GM12801 (cell line): Measurements from ENCODE around the gene CLMP.

ENCODE experiments used
- TF ChIP-seq, protein P1 (sequence below): IDR thresholded peaks from one replicate; pipeline ENCODE4 v1.5.1; 2011; ENCODE audit warnings: control low read depth; ENCODE audit not compliant: insufficient read length; ENCODE audit errors: extremely low read depth

Gene CLMP

DNA sequence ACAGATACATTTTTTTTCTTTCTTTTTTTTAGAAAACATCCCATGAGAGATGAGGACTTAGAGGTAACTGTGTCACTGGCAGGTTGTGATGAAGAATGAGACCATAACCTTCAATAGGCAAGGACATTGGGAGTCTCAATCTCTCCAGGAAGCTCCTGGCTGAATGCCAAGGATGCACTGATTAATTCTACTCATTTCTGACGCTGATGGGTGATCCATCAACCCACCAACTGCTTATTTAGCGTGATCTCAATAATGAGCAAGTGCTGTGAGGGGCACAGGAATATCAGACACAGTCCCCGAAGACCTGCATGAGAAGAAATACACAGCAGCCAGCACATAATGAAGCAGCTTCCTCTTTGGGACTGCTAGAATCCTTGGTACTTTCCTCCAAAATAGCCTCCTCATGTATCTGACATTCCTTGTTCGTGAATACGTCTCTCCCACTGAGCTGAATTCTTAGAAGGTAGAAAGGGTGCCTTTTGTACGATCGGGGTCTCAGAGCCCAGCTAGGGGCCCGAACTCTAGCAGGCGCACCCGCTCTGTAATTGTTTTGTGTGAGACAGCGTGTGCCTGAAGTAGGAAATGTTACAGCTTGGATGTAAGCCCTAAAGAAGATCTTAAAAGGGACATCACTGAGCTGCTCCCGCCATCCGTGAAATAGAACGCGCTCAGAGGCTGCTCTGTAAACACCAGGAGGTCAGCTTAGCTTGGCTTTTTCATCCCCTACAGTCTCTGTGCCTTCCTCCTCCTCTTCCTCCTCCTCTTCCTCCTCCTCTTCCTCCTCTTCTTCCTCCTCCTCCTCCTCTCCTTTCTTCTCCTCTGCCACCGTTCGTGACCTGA is 7.2 kb downstream of the CLMP start:
- TF ChIP-seq, protein P1, sequence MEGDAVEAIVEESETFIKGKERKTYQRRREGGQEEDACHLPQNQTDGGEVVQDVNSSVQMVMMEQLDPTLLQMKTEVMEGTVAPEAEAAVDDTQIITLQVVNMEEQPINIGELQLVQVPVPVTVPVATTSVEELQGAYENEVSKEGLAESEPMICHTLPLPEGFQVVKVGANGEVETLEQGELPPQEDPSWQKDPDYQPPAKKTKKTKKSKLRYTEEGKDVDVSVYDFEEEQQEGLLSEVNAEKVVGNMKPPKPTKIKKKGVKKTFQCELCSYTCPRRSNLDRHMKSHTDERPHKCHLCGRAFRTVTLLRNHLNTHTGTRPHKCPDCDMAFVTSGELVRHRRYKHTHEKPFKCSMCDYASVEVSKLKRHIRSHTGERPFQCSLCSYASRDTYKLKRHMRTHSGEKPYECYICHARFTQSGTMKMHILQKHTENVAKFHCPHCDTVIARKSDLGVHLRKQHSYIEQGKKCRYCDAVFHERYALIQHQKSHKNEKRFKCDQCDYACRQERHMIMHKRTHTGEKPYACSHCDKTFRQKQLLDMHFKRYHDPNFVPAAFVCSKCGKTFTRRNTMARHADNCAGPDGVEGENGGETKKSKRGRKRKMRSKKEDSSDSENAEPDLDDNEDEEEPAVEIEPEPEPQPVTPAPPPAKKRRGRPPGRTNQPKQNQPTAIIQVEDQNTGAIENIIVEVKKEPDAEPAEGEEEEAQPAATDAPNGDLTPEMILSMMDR, result no peak

DNA sequence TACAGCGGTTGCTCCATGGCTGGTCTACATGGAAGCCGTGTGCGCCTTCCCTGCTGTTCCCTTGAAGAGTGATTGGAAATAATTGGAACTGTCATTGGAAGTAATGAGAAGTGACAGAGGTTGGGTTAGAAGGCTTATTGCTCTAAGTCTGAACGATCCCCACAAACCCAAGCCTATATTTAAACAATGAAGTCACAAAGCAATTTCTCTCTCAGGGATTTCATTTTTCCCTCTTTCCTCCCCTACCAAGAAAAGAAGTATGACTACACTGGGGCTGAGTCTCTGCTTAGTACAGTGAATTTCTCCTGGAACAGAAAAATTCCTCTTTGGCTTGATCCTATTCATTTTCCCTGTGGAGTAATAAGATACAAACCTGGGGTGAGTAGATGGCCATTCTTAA is 7.8 kb downstream of the CLMP start:
- TF ChIP-seq, protein P1, result no peak

DNA sequence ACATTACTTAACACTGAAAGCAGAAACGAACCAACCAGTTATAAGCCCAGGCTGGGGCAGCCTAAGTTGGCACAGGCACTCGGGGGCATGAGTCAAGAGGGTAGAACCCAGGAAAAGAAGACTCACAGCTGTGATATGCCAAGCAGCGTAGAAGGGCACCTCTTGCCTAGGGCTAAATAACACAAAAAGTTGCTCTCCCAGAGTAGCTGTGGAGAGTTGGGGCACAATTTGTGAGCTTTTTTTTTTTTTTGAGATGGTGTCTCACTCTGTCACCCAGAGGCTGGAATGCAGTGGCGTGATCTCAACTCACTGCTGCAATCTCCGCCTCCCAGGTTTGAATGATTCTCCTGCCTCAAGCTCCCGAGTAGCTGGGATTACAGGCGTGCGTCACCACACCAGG is 8.8 kb downstream of the CLMP start:
- TF ChIP-seq, protein P1, result no peak

DNA sequence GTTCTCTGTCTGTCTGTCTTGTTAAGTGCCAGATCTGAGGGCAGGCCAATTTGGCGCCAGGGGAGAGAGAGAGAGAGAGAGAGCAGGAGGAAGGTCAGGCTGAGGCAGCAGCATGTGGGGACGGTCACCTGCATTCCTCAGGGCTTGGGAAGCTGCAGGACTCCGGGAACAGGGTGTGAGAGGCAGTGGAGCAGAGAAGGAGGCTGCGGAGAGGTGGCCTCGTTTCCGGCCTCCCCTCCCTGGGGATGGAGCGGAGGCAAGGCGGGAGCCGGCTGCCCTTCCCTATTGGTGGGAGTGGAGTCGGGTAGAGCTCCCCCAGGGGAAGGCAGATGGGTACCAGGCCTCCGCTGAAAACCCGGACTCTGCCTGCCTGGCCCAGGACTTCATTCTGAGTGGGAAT is 9.7 kb downstream of the CLMP start:
- TF ChIP-seq, protein P1, result no peak

DNA sequence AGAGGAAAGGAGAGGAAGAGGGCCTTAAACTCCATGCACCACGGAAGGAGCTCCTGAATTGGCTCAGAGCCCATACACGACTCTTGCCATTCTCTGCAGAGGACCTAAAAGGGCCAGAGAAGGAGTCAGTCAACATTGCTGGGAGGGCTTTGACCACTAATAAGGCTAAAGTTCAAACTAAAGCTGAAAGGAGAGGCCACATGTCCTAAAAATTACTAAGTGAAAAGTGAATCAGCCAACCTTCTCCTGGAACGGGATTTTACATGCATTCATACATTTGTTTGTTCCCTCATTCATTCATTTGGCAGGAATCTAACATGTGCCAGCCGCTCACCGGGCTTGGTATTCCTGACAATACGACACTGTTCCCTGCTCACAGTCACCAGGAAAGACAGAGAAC is 10.5 kb downstream of the CLMP start:
- TF ChIP-seq, protein P1, result no peak

DNA sequence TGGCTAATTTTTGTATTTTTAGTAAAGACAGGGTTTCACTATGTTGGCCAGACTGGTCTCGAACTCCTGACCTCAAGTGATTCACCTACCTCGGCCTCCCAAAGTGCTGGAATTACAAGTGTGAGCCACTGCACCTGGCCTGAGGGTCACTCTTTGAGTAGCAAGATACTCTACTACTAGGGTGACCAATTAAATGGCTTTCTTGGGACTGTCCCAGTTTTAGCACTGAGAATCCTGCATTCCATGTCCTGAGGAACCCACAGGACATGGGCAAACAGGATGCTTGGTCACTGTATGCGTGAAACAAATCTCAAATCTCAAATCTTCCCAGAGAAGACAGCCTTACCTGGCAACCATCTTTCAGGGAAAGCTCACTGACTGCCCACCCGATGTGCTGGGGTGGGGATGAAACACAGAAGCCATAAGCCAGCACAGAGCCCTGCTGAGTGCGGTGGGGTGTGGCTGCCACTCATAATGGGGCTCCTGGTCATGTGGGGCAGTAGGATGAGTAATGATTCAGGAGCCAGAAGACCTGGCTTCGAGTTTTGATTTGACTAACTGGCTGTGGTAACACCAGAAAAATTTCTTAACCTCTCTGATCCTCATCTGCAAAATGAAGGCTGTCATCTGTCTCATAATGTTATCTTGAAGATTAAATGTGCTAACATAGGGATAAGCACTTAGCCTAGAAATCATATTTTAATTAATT is 11.5 kb downstream of the CLMP start:
- TF ChIP-seq, protein P1, result no peak

DNA sequence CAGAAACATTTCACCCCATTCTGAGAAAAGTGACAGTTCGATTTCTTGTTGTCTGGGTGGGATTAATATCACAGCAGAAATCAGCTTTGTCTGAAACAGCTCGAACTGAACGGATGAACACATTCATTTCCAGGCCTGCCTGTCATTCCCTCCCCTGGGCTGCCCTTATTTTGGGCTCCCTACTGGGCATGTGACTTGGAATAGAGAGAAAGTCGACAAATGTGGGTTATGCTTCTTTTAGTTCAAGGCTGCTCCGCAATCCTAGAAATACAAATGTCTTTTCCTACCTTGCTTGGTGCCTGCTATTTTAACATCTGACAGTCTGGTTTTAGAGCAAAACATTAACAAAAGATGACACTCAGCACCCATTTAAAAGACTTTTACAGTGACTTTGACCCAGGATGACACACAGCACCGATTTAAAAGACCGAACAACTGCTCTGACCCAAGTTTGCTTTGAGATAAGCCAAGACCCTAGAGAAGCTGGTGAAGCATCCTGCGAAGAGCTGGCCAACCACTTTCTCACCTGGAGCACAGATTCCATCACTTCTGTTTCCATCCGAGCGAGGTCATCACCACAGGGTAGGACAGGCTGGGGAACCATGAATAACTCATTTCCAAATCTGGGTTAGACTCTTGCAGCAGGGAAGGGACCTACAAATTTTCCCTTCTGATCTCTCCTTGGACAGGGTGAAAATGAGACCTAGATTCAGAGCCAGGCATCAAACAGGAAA is 13.1 kb downstream of the CLMP start:
- TF ChIP-seq, protein P1, result no peak
